HG02642 (cell line): ENCODE data around the gene FBXO28.
"Not testable (repeated sequence)": the region's sequence is repeated elsewhere in the genome, so short reads cannot be mapped to it uniquely, and the experiment has no call there.

Experiments used
- ATAC-seq: cut with Tn5 transposase; IDR thresholded peaks from one replicate; pipeline ENCODE4 v1.9.1; 2021; ENCODE audit warnings: mild to moderate bottlenecking; ENCODE audit not compliant: unreplicated experiment, poor library complexity

The FBXO28 gene

GRCh38 chr1:224182866-224183590 lies 69.1 kb downstream of the FBXO28 start, which contains the start of gene DEGS1:
Gene DEGS1 (plus strand): TSS chr1:224183240. CDS start chr1:224183337, 97 bp downstream.
- peak; percentile 79 for ATAC-seq

GRCh38 chr1:224183591-224184312 lies 69.8 kb downstream of the FBXO28 start:
- peak; percentile 54 for ATAC-seq

- no peak for ATAC-seq
Measured at GRCh38 chr1:224185208-224185607, 71.3 kb downstream of the FBXO28 start.

- ATAC-seq: no peak
Measured at GRCh38 chr1:224188286-224188685, 74.4 kb downstream of the FBXO28 start.

GRCh38 chr1:224189561-224189960 lies 75.7 kb downstream of the FBXO28 start:
- ATAC-seq: no peak

GRCh38 chr1:224192082-224192788 lies 78.3 kb downstream of the FBXO28 start:
- no peak for ATAC-seq

- ATAC-seq: no peak
Measured at GRCh38 chr1:224193319-224193966, 79.5 kb downstream of the FBXO28 start.

- ATAC-seq: no peak
Measured at GRCh38 chr1:224196813-224197600, 83.1 kb downstream of the FBXO28 start.

GRCh38 chr1:224198572-224198971 lies 84.7 kb downstream of the FBXO28 start:
- ATAC-seq: no peak

GRCh38 chr1:224199679-224200078 lies 85.8 kb downstream of the FBXO28 start:
- ATAC-seq: no peak

GRCh38 chr1:224201383-224201782 lies 87.5 kb downstream of the FBXO28 start:
- ATAC-seq: no peak

- ATAC-seq: no peak
Measured at GRCh38 chr1:224201853-224202252, 87.9 kb downstream of the FBXO28 start.

- peak; percentile 48 for ATAC-seq
Measured at GRCh38 chr1:224203243-224204016, 89.5 kb downstream of the FBXO28 start.

- ATAC-seq: peak; percentile 42
Measured at GRCh38 chr1:224205438-224205840, 91.5 kb downstream of the FBXO28 start.

- not testable (repeated sequence) for ATAC-seq
Measured at GRCh38 chr1:224205931-224206538, 92.1 kb downstream of the FBXO28 start.

GRCh38 chr1:224211206-224211962 lies 97.5 kb downstream of the FBXO28 start:
- no peak for ATAC-seq
